ENCODE data around the gene ACBD4. TPM values are rescaled to one million over a fixed set of nuclear protein-coding genes. Genes with fewer than 3 reads are reported as not detected.

The ACBD4 gene
- total and polyA plus RNA-seq, 2 of the 13 experiments (the other 11 are each of a cell fraction or from before 2014, with no cell fraction given) = 16.1 to 26.9 TPM

DNA sequence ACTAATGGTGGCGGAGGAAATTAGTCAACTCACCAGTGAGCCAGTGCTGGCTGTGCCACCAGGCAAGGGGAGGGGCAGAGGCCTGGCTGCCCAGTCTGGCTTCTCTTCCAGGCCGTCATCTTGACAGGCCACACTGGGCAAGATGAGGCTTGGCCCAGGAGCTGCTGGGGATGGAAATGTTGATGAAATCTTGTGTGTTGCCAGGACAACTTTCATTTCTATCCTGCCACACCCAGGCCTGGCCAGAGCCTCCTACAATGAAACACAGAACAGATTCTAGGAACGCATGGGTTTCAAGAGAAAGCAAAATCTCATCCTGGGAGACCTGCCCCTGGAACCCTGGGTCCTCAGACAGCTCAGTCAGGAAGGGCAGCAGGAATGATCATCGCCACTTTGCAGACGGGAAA lies 35.4 kb downstream of the ACBD4 start (continued):
- TF ChIP-seq, protein P1, sequence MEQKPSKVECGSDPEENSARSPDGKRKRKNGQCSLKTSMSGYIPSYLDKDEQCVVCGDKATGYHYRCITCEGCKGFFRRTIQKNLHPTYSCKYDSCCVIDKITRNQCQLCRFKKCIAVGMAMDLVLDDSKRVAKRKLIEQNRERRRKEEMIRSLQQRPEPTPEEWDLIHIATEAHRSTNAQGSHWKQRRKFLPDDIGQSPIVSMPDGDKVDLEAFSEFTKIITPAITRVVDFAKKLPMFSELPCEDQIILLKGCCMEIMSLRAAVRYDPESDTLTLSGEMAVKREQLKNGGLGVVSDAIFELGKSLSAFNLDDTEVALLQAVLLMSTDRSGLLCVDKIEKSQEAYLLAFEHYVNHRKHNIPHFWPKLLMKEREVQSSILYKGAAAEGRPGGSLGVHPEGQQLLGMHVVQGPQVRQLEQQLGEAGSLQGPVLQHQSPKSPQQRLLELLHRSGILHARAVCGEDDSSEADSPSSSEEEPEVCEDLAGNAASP (CRISPR knock-in tag; IDR thresholded peaks at IDR 0.05; ENCODE audit: borderline replicate concordance) = no peak
- TF ChIP-seq ZNF205 (CRISPR knock-in tag; IDR thresholded peaks at IDR 0.05) = no peak
- TF ChIP-seq ZFP1 (CRISPR knock-in tag; IDR thresholded peaks at IDR 0.05) = no peak
- TF ChIP-seq ZNF224 (CRISPR knock-in tag; IDR thresholded peaks at IDR 0.05) = no peak; the same call in 1 of the 2 replicates
- no peak for TF ChIP-seq IRX3 (CRISPR knock-in tag; IDR thresholded peaks at IDR 0.05; ENCODE audit: borderline replicate concordance, low read depth)
- TF ChIP-seq, protein P2, sequence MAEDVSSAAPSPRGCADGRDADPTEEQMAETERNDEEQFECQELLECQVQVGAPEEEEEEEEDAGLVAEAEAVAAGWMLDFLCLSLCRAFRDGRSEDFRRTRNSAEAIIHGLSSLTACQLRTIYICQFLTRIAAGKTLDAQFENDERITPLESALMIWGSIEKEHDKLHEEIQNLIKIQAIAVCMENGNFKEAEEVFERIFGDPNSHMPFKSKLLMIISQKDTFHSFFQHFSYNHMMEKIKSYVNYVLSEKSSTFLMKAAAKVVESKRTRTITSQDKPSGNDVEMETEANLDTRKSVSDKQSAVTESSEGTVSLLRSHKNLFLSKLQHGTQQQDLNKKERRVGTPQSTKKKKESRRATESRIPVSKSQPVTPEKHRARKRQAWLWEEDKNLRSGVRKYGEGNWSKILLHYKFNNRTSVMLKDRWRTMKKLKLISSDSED (CRISPR knock-in tag; IDR thresholded peaks at IDR 0.05) = peak; percentile 49; the same call in 1 of the 2 replicates
- TF ChIP-seq PITX1 (CRISPR knock-in tag; IDR thresholded peaks at IDR 0.05) = no peak
- no peak for TF ChIP-seq ZBTB21 (CRISPR knock-in tag; IDR thresholded peaks at IDR 0.05)
- TF ChIP-seq, protein P3, sequence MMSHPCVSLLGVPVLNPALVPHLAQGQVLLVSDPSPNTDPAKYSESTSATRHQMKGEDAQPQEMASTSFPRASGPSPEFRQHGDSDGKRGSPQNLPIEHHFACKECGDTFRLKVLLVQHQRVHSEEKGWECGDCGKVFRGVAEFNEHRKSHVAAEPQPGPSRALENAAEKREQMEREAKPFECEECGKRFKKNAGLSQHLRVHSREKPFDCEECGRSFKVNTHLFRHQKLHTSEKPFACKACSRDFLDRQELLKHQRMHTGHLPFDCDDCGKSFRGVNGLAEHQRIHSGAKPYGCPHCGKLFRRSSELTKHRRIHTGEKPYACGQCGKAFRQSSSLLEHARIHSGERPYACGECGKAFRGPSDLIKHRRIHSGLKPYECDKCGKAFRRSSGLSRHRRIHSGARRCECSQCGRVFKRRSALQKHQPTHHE (CRISPR knock-in tag; IDR thresholded peaks at IDR 0.05; ENCODE audit: borderline replicate concordance) = 0 out of 2 replicates have a peak, but pooled peaks have one; percentile 45
- 0 out of 2 replicates have a peak, but pooled peaks have one; percentile 28 for TF ChIP-seq EEA1 (CRISPR knock-in tag; IDR thresholded peaks at IDR 0.05; ENCODE audit: borderline replicate concordance)
- TF ChIP-seq POLR2G (IDR thresholded peaks at IDR 0.05; ENCODE audit: low read depth, low read length) = no peak
- peak; percentile 64; the same call in 1 of the 2 replicates for TF ChIP-seq ZNF567 (CRISPR knock-in tag; IDR thresholded peaks at IDR 0.05; ENCODE audit: borderline replicate concordance)
- TF ChIP-seq, protein P4, sequence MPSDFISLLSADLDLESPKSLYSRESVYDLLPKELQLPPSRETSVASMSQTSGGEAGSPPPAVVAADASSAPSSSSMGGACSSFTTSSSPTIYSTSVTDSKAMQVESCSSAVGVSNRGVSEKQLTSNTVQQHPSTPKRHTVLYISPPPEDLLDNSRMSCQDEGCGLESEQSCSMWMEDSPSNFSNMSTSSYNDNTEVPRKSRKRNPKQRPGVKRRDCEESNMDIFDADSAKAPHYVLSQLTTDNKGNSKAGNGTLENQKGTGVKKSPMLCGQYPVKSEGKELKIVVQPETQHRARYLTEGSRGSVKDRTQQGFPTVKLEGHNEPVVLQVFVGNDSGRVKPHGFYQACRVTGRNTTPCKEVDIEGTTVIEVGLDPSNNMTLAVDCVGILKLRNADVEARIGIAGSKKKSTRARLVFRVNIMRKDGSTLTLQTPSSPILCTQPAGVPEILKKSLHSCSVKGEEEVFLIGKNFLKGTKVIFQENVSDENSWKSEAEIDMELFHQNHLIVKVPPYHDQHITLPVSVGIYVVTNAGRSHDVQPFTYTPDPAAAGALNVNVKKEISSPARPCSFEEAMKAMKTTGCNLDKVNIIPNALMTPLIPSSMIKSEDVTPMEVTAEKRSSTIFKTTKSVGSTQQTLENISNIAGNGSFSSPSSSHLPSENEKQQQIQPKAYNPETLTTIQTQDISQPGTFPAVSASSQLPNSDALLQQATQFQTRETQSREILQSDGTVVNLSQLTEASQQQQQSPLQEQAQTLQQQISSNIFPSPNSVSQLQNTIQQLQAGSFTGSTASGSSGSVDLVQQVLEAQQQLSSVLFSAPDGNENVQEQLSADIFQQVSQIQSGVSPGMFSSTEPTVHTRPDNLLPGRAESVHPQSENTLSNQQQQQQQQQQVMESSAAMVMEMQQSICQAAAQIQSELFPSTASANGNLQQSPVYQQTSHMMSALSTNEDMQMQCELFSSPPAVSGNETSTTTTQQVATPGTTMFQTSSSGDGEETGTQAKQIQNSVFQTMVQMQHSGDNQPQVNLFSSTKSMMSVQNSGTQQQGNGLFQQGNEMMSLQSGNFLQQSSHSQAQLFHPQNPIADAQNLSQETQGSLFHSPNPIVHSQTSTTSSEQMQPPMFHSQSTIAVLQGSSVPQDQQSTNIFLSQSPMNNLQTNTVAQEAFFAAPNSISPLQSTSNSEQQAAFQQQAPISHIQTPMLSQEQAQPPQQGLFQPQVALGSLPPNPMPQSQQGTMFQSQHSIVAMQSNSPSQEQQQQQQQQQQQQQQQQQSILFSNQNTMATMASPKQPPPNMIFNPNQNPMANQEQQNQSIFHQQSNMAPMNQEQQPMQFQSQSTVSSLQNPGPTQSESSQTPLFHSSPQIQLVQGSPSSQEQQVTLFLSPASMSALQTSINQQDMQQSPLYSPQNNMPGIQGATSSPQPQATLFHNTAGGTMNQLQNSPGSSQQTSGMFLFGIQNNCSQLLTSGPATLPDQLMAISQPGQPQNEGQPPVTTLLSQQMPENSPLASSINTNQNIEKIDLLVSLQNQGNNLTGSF (CRISPR knock-in tag; IDR thresholded peaks at IDR 0.05) = 0 out of 2 replicates have a peak, but pooled peaks have one; percentile 59
- TF ChIP-seq ZNF180 (CRISPR knock-in tag; IDR thresholded peaks at IDR 0.05; ENCODE audit: borderline replicate concordance, low read depth) = 0 out of 2 replicates have a peak, but pooled peaks have one; percentile 29
- TF ChIP-seq SALL2 (CRISPR knock-in tag; IDR thresholded peaks at IDR 0.05) = peak; percentile 39; the same call in 1 of the 2 replicates
- no peak for TF ChIP-seq NFIC (IDR thresholded peaks at IDR 0.05; ENCODE audit: low read length)
- TF ChIP-seq ATF7 (IDR thresholded peaks at IDR 0.05) = no peak
- no peak for TF ChIP-seq ATF7 (CRISPR knock-in tag; IDR thresholded peaks at IDR 0.05)
- TF ChIP-seq, protein P5, sequence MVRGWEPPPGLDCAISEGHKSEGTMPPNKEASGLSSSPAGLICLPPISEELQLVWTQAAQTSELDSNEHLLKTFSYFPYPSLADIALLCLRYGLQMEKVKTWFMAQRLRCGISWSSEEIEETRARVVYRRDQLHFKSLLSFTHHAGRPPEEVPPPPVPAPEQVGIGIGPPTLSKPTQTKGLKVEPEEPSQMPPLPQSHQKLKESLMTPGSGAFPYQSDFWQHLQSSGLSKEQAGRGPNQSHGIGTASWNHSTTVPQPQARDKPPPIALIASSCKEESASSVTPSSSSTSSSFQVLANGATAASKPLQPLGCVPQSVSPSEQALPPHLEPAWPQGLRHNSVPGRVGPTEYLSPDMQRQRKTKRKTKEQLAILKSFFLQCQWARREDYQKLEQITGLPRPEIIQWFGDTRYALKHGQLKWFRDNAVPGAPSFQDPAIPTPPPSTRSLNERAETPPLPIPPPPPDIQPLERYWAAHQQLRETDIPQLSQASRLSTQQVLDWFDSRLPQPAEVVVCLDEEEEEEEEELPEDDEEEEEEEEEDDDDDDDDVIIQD (CRISPR knock-in tag; IDR thresholded peaks at IDR 0.05; ENCODE audit: low read depth) = no peak
- peak; percentile 80 for TF ChIP-seq ZNF724P (CRISPR knock-in tag; IDR thresholded peaks at IDR 0.05; ENCODE audit: borderline replicate concordance)
